SK-N-SH treated with all-trans-retinoic acid at 6 μM for 48 hours (cell line): Measurements from ENCODE around the gene TPCN1.

ENCODE experiments used
- ATAC-seq: fragments of 200-7000 bp; cut with Tn5 transposase; 3 replicates; pipeline ENCODE4 v1.9.1; 2020; ENCODE audit warnings: mild to moderate bottlenecking, moderate library complexity
- ARNTL ChIP-seq: fragments of 450-650 bp; formaldehyde crosslinking; IDR thresholded peaks from 2 replicates; pipeline ENCODE4 v1.5.0; 2020; ENCODE audit warnings: low read depth, mild to moderate bottlenecking, moderate library complexity, borderline replicate concordance
- CREB5 ChIP-seq: fragments of 250-450 bp; sonication (Bioruptor Pico); IDR thresholded peaks from 2 replicates; pipeline ENCODE4 v1.5.1; 2020; ENCODE audit warnings: low read depth, mild to moderate bottlenecking, moderate library complexity
- CSRNP3 ChIP-seq: fragments of 250-450 bp; sonication (Bioruptor Pico); IDR thresholded peaks from 2 replicates; pipeline ENCODE4 v1.5.1; 2021; ENCODE audit warnings: mild to moderate bottlenecking, moderate library complexity
- ESRRG ChIP-seq: fragments of 250-450 bp; sonication (Bioruptor Pico); IDR thresholded peaks from 2 replicates; pipeline ENCODE4 v1.6.1; 2021; ENCODE audit warnings: mild to moderate bottlenecking
- GLIS3 ChIP-seq: fragments of 250-450 bp; sonication (Bioruptor Pico); IDR thresholded peaks from 2 replicates; pipeline ENCODE4 v1.5.0; 2020; ENCODE audit warnings: mild to moderate bottlenecking, moderate library complexity
- OSR1 ChIP-seq: fragments of 250-450 bp; sonication (Bioruptor Pico); IDR thresholded peaks from 2 replicates; pipeline ENCODE4 v1.8.0; 2022; ENCODE audit warnings: moderate library complexity, mild to moderate bottlenecking, inconsistent platforms
- POU6F1 ChIP-seq: fragments of 250-450 bp; sonication (Bioruptor Pico); IDR thresholded peaks from 2 replicates; pipeline ENCODE4 v1.8.0; 2021; ENCODE audit warnings: low read depth, mild to moderate bottlenecking, moderate library complexity, borderline replicate concordance
- PPARA ChIP-seq: fragments of 250-450 bp; sonication (Bioruptor Pico); IDR thresholded peaks from 2 replicates; pipeline ENCODE4 v1.5.0; 2020; ENCODE audit warnings: mild to moderate bottlenecking, borderline replicate concordance
- SNAI2 ChIP-seq: fragments of 250-450 bp; sonication (Bioruptor Pico); IDR thresholded peaks from 2 replicates; pipeline ENCODE4 v1.5.0; 2020; ENCODE audit warnings: mild to moderate bottlenecking, moderate library complexity
- TOX ChIP-seq: fragments of 250-450 bp; sonication (Bioruptor Pico); IDR thresholded peaks from 2 replicates; pipeline ENCODE4 v1.8.0; 2021; ENCODE audit warnings: mild to moderate bottlenecking, moderate library complexity, borderline replicate concordance
- TSHZ2 ChIP-seq: fragments of 250-450 bp; sonication (Bioruptor Pico); IDR thresholded peaks from 2 replicates; pipeline ENCODE4 v1.5.0; 2020; ENCODE audit warnings: mild to moderate bottlenecking, moderate library complexity
- ZC3H10 ChIP-seq: fragments of 250-450 bp; sonication (Bioruptor Pico); IDR thresholded peaks from 2 replicates; pipeline ENCODE4 v1.5.1; 2021; ENCODE audit warnings: mild to moderate bottlenecking, moderate library complexity
- ZNF565 ChIP-seq: fragments of 450-650 bp; formaldehyde crosslinking; conservative IDR thresholded peaks from 2 replicates; pipeline ENCODE4 v1.5.0; 2020; ENCODE audit warnings: low read depth, mild to moderate bottlenecking, moderate library complexity
- ZNF8 ChIP-seq: fragments of 450-650 bp; formaldehyde crosslinking; IDR thresholded peaks from 2 replicates; pipeline ENCODE4 v1.5.0; 2020; ENCODE audit warnings: mild to moderate bottlenecking, moderate library complexity

Gene TPCN1

GRCh38 chr12:113278141-113278540 is 56.9 kb downstream of the TPCN1 start (continued):
- TF ChIP-seq POU6F1 (CRISPR knock-in tag) (no peak), CREB5 (no peak), PPARA (CRISPR knock-in tag) (no peak), ESRRG (CRISPR knock-in tag) (no peak), ARNTL (CRISPR knock-in tag) (no peak), CSRNP3 (CRISPR knock-in tag) (no peak)
- TF ChIP-seq, all 23 proteins: peak for 0

- ATAC-seq: no peak
- no peak for TF ChIP-seq ZNF565
- no peak for TF ChIP-seq POU6F1 (CRISPR knock-in tag)
- no peak for TF ChIP-seq TOX
- TF ChIP-seq GLIS3: no peak
- TF ChIP-seq ZNF8 (CRISPR knock-in tag): no peak
- no peak for TF ChIP-seq ARNTL (CRISPR knock-in tag)
- TF ChIP-seq CSRNP3 (CRISPR knock-in tag): no peak
- TF ChIP-seq SNAI2 (CRISPR knock-in tag): no peak
- TF ChIP-seq ZC3H10 (CRISPR knock-in tag): no peak
- no peak for TF ChIP-seq TSHZ2
- no peak for TF ChIP-seq OSR1
- TF ChIP-seq, all 23 proteins: peak for 0
Measured at GRCh38 chr12:113278633-113279032, 57.4 kb downstream of the TPCN1 start.

GRCh38 chr12:113284751-113285150 is 63.5 kb downstream of the TPCN1 start:
- TF ChIP-seq CREB5: no peak
- TF ChIP-seq, all 23 proteins: peak for 0
- no peak for ATAC-seq
